Panc1 (cell line): ENCODE measurements around the gene MYBBP1A. TPM values are rescaled to one million over a fixed set of nuclear protein-coding genes. Genes with fewer than 3 reads are reported as not detected.

Source experiments
- ATAC-seq: fragments of 200-7000 bp; cut with Tn5 transposase; 2 replicates; pipeline ENCODE4 v1.9.1; 2020; ENCODE audit warnings: mild to moderate bottlenecking, moderate library complexity
- BruUV-seq: library from RNA; stranded (reverse); fragments of 400-500 nt; replicated peaks from 2 replicates; lab custom pipeline; 2021; lab: Mats Ljungman, UMichigan
- CTCF ChIA-PET: fragments of 300-600 bp; sonication (Branson Sonifier 250); formaldehyde crosslinking; loops from one replicate; lab custom pipeline; 2022; ENCODE audit warnings: antibody characterized with exemption; lab: Charles Lee
- POLR2A ChIA-PET: fragments of 300-600 bp; sonication (Branson Sonifier 250); formaldehyde crosslinking; loops from one replicate; lab custom pipeline; 2022; ENCODE audit warnings: antibody characterized with exemption; lab: Charles Lee
- DNase-seq: peaks from one replicate; pipeline ENCODE4 v3.0.0-alpha.2; 2010; ENCODE audit warnings: low read depth, low spot score
- H3K27ac ChIP-seq: 2 replicates; pipeline ENCODE4 v1.5.1; 2011; ENCODE audit warnings: mild to moderate bottlenecking, low read length, inconsistent platforms
- H3K27me3 ChIP-seq: fragments of 200-500 bp; sonication (Bioruptor generic); 2 replicates; pipeline ENCODE4 v1.6.0; 2014; ENCODE audit warnings: low read length, inconsistent platforms; ENCODE audit not compliant: control insufficient read depth, insufficient read depth
- H3K36me3 ChIP-seq: fragments of 200-500 bp; sonication (Bioruptor generic); 2 replicates; pipeline ENCODE4 v1.5.1; 2014; ENCODE audit warnings: inconsistent platforms, mild to moderate bottlenecking, low read length, moderate library complexity; ENCODE audit not compliant: control insufficient read depth, insufficient read depth
- H3K4me1 ChIP-seq: 2 replicates; pipeline ENCODE4 v1.5.1; 2011; ENCODE audit warnings: inconsistent platforms, mild to moderate bottlenecking, low read length, moderate library complexity; ENCODE audit not compliant: control insufficient read depth, insufficient read depth
- H3K4me3 ChIP-seq, 2 experiments: 2 replicates each; pipeline ENCODE4 v1.5.1; 2011 to 2012; ENCODE audit warnings: low read depth in 2 of 2, low read length in 2 of 2, mild to moderate bottlenecking in 2 of 2, inconsistent platforms in 1 of 2, moderate library complexity in 1 of 2
- H3K9me3 ChIP-seq: fragments of 200-500 bp; sonication (Bioruptor generic); 2 replicates; pipeline ENCODE4 v1.5.1; 2014; ENCODE audit warnings: low read depth, mild to moderate bottlenecking, inconsistent platforms, low read length, moderate library complexity; ENCODE audit not compliant: control insufficient read depth, insufficient read depth
- CTCF ChIP-seq: fragments of 450-650 bp; IDR thresholded peaks from 2 replicates; pipeline ENCODE4 v1.5.1; 2017; ENCODE audit warnings: mild to moderate bottlenecking
- POLR2AphosphoS5 ChIP-seq: IDR thresholded peaks from 2 replicates; pipeline ENCODE4 v1.6.1; 2012; ENCODE audit warnings: mild to moderate bottlenecking, low read depth, low read length, moderate library complexity
- REST ChIP-seq, 2 experiments: IDR thresholded peaks; 2 replicates each; pipeline ENCODE4 v1.6.1; 2011 to 2012; ENCODE audit warnings: low read depth in 2 of 2, control low read depth in 1 of 2, low read length in 1 of 2, mild to moderate bottlenecking in 1 of 2, moderate library complexity in 1 of 2; ENCODE audit not compliant: insufficient read depth in 1 of 2
- SIN3A ChIP-seq: IDR thresholded peaks from 2 replicates; pipeline ENCODE4 v1.6.1; 2012; ENCODE audit warnings: low read depth, mild to moderate bottlenecking, low read length, moderate library complexity, borderline replicate concordance; ENCODE audit not compliant: insufficient read depth
- TCF7L2 ChIP-seq: IDR thresholded peaks from 2 replicates; pipeline ENCODE4 v1.6.1; 2011; ENCODE audit warnings: mild to moderate bottlenecking, low read depth, low read length, inconsistent platforms
- in situ Hi-C: cut with HindIII; loops from 2 replicates; pipeline ENCODE4 v1.10.0; 2016; ENCODE audit warnings: low sequenced_read_pairs, low pct_unique_long_range_greater_than_20kb
- intact Hi-C: fragments of 100-400 bp; cut with micrococcal nuclease; formaldehyde crosslinking; loops from one replicate; pipeline ENCODE4 v1.10.0; 2022; ENCODE audit not compliant: unreplicated experiment
- total RNA-seq: library from RNA; stranded (reverse); gene quantifications from one replicate; pipeline ENCODE4 v1.2.1, GENCODE V29; 2021; ENCODE audit not compliant: unreplicated experiment

MYBBP1A gene
- total RNA-seq, 1 experiment from 2014 or later: 95.6 TPM

- H3K36me3 ChIP-seq: no peaks in the 10 kb centered on the region
- intact Hi-C loops: no loop called here
- no peak overlapping the region for H3K27ac ChIP-seq
- ChIA-PET POLR2A (interaction anchor here (0.6 kb wide), 1 partner anchor 823 kb away, joined by 3 read pairs; no protein-coding TSS in a partner anchor), CTCF (interaction anchor here (0.6 to 0.7 kb wide), 2 partner anchors 49 to 322 kb away, joined by 3 to 5 read pairs; no protein-coding TSS in a partner anchor)
- TF ChIP-seq POLR2AphosphoS5 (no peak), SIN3A (no peak), CTCF (no peak), REST (IDR thresholded peaks at IDR 0.05; ENCODE audit: insufficient read depth in 1 of 2, low read depth in 2 of 2, low read length in 1 of 2) (no peak), TCF7L2 (no peak)
- BruUV-seq: no TSS peak
- no peak for ATAC-seq
- H3K4me3 ChIP-seq: no peak overlapping the region
- no peaks in the 10 kb centered on the region; the same call in 1 of the 2 replicates for H3K4me1 ChIP-seq
- in situ Hi-C loops: no loop called here
- H3K9me3 ChIP-seq: no peaks in the 10 kb centered on the region
- DNase-seq: no peak
- no peaks in the 10 kb centered on the region for H3K27me3 ChIP-seq
These were observed 22.3 kb upstream of the MYBBP1A start for GRCh38 chr17:4577386-4577993.

- no peak overlapping the region for H3K4me3 ChIP-seq
- ATAC-seq: peak; percentile 50; the same call in 1 of the 2 replicates
- no peaks in the 10 kb centered on the region for H3K9me3 ChIP-seq
- H3K36me3 ChIP-seq: no peaks in the 10 kb centered on the region
- H3K27ac ChIP-seq: no peak overlapping the region
- intact Hi-C loops (no loop called here), in situ Hi-C loops (no loop called here)
- TF ChIP-seq SIN3A (no peak), TCF7L2 (no peak), REST (IDR thresholded peaks at IDR 0.05; ENCODE audit: insufficient read depth in 1 of 2, low read depth in 2 of 2, low read length in 1 of 2) (no peak), POLR2AphosphoS5 (no peak), CTCF (no peak)
- DNase-seq: no peak
- BruUV-seq: no TSS peak
- no peaks in the 10 kb centered on the region for H3K27me3 ChIP-seq
- ChIA-PET POLR2A (interaction anchor here (0.6 kb wide), 1 partner anchor 822 kb away, joined by 3 read pairs; no protein-coding TSS in a partner anchor), CTCF (interaction anchor here (0.6 kb wide), 1 partner anchor 49 kb away, joined by 5 read pairs; no protein-coding TSS in a partner anchor)
- no peaks in the 10 kb centered on the region; the same call in 1 of the 2 replicates for H3K4me1 ChIP-seq
These were observed 21.6 kb upstream of the MYBBP1A start for GRCh38 chr17:4576729-4577322.
